WTC11 (cell line): ENCODE results near the gene TMEM72.

Experiments used
- CREB1 ChIP-seq: sonication (generic); formaldehyde crosslinking; IDR thresholded peaks from 2 replicates; pipeline ENCODE4 v1.8.0; 2023; ENCODE audit warnings: mild to moderate bottlenecking, missing genetic modification reagents
- NR1H2 ChIP-seq: sonication (generic); formaldehyde crosslinking; IDR thresholded peaks from 2 replicates; pipeline ENCODE4 v1.9.0; 2021; ENCODE audit warnings: mild to moderate bottlenecking, moderate library complexity, missing genetic modification reagents
- TEAD1 ChIP-seq: sonication (generic); formaldehyde crosslinking; IDR thresholded peaks from 2 replicates; pipeline ENCODE4 v1.8.0; 2022; ENCODE audit warnings: mild to moderate bottlenecking, missing genetic modification reagents
- ZBTB21 ChIP-seq: sonication (generic); formaldehyde crosslinking; IDR thresholded peaks from 2 replicates; pipeline ENCODE4 v1.8.1; 2023; ENCODE audit warnings: mild to moderate bottlenecking, missing genetic modification reagents, borderline replicate concordance
- TF ChIP-seq, protein P1 (sequence below): fragments of 200-600 bp; IDR thresholded peaks from 2 replicates; pipeline ENCODE4 v1.8.0; 2022; ENCODE audit warnings: antibody characterized with exemption
- TF ChIP-seq, protein P2 (sequence below): sonication (generic); formaldehyde crosslinking; IDR thresholded peaks from 2 replicates; pipeline ENCODE4 v1.8.1; 2023; ENCODE audit warnings: mild to moderate bottlenecking, missing genetic modification reagents
- TF ChIP-seq, protein P3 (sequence below): sonication (generic); formaldehyde crosslinking; IDR thresholded peaks from 2 replicates; pipeline ENCODE4 v1.8.1; 2022; ENCODE audit warnings: low read depth, missing genetic modification reagents, borderline replicate concordance

DNA sequence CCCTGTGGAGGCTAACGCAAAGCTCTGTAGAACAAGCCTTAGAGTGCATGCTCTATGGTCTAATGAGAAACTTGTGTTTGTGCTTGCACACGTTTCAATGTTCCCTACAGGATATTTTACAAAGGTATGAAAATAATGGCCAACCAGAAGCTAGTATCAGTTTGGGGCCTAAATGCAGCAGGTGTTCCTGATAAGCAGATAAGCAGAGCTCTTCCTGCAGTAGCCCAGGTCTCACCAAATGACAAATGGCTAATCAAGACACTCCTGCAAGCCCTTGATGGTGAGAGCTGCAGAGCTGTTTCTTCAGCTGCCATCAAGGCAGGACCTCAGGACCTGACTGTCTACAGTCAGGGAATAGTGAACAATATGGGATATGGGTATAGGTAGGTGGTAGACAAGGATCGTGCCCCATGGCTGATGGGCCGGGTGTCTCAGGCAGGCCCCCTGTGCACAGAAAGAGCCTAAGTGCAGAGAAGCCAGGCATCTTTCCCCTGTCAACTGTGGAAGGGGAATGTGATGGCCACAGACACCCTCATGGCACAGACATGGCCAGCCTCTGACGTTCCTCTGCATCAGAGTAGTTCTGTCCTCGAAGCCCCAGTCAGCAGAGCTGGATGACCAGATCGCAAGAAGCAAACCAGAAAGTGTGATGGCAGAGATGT, 25.3 kb downstream of the TMEM72 start:
- TF ChIP-seq, protein P1, sequence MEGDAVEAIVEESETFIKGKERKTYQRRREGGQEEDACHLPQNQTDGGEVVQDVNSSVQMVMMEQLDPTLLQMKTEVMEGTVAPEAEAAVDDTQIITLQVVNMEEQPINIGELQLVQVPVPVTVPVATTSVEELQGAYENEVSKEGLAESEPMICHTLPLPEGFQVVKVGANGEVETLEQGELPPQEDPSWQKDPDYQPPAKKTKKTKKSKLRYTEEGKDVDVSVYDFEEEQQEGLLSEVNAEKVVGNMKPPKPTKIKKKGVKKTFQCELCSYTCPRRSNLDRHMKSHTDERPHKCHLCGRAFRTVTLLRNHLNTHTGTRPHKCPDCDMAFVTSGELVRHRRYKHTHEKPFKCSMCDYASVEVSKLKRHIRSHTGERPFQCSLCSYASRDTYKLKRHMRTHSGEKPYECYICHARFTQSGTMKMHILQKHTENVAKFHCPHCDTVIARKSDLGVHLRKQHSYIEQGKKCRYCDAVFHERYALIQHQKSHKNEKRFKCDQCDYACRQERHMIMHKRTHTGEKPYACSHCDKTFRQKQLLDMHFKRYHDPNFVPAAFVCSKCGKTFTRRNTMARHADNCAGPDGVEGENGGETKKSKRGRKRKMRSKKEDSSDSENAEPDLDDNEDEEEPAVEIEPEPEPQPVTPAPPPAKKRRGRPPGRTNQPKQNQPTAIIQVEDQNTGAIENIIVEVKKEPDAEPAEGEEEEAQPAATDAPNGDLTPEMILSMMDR, result no peak
- TF ChIP-seq ZBTB21 (CRISPR knock-in tag), result no peak
- no peak for TF ChIP-seq TEAD1
- TF ChIP-seq CREB1 (CRISPR knock-in tag), result no peak
- TF ChIP-seq, protein P2, sequence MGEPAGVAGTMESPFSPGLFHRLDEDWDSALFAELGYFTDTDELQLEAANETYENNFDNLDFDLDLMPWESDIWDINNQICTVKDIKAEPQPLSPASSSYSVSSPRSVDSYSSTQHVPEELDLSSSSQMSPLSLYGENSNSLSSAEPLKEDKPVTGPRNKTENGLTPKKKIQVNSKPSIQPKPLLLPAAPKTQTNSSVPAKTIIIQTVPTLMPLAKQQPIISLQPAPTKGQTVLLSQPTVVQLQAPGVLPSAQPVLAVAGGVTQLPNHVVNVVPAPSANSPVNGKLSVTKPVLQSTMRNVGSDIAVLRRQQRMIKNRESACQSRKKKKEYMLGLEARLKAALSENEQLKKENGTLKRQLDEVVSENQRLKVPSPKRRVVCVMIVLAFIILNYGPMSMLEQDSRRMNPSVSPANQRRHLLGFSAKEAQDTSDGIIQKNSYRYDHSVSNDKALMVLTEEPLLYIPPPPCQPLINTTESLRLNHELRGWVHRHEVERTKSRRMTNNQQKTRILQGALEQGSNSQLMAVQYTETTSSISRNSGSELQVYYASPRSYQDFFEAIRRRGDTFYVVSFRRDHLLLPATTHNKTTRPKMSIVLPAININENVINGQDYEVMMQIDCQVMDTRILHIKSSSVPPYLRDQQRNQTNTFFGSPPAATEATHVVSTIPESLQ (CRISPR knock-in tag), result no peak
- no peak for TF ChIP-seq NR1H2 (CRISPR knock-in tag)
- TF ChIP-seq, protein P3, sequence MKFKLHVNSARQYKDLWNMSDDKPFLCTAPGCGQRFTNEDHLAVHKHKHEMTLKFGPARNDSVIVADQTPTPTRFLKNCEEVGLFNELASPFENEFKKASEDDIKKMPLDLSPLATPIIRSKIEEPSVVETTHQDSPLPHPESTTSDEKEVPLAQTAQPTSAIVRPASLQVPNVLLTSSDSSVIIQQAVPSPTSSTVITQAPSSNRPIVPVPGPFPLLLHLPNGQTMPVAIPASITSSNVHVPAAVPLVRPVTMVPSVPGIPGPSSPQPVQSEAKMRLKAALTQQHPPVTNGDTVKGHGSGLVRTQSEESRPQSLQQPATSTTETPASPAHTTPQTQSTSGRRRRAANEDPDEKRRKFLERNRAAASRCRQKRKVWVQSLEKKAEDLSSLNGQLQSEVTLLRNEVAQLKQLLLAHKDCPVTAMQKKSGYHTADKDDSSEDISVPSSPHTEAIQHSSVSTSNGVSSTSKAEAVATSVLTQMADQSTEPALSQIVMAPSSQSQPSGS (CRISPR knock-in tag), result no peak
